HG03045 (cell line): ENCODE measurements around the gene GKN2.
"Not testable (repeated sequence)": the region's sequence is repeated elsewhere in the genome, so short reads cannot be mapped to it uniquely, and the experiment has no call there.

ENCODE experiments used
- ATAC-seq: cut with Tn5 transposase; IDR thresholded peaks from one replicate; pipeline ENCODE4 v1.9.1; 2021; ENCODE audit warnings: mild to moderate bottlenecking, moderate library complexity; ENCODE audit not compliant: unreplicated experiment

Gene GKN2

DNA sequence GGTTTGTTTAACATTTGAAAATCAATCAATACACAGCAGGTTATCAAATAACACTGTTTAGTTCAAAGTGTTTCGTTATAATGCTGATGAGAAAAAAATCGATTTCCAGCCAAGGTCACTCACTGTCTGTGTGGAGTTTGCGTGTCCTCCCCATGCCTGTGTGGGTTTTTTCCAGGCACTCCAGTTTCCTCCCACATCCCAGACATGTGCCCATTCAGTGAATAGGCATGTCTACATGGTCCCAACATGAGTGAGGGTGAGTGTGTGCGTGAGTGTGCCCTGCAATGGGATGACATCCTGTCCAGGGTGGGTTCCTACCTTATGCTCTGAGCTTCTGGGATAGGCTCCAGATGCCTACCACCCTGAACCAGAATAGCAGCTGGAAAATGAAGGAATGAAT, 8.7 kb upstream of the GKN2 start:
- ATAC-seq, result no peak

- ATAC-seq, result no peak
Observed at GRCh38 chr2:68959001-68959400, 6.3 kb upstream of the GKN2 start.

- ATAC-seq, result not testable (repeated sequence)
Observed at GRCh38 chr2:68955432-68955831, 2.7 kb upstream of the GKN2 start.

DNA sequence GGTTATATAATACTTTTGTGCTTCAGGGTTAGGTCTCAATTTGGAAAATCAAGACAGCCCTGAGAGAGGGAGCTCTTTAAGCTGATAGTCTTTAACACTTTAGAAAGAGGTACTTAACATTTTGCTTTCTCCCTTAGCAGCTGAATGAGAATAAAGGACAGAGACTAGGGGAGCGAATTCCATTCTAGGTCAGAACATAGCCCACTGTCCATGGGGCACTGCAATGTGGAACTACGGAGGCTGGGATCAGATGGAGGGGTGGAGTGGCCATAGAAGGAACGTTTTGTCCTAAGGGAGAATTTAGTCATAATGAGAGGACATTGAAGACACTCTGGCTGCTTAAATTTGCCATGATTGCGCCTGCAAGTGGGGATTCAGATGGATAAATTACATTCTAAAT, 794 bp downstream of the GKN2 start:
- ATAC-seq, result no peak

DNA sequence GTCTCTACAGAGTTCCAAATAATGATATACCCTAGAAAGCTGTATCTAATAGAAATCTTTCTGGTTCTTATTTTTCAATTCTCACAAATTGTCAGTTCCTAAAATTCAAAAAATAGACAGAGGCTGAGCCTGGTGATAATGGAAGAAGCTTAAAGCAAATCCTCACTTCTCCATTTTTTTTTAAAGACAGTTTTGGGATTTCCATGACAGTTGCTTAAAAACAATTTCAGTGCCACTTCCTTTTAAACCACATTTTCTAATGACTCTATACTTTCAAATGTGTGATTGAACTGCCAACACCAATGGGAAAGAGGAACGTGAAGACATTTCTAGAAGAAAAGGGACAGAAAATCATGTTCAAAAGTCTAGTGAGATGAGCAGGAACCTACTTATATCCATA, 4.0 kb downstream of the GKN2 start:
- no peak for ATAC-seq

DNA sequence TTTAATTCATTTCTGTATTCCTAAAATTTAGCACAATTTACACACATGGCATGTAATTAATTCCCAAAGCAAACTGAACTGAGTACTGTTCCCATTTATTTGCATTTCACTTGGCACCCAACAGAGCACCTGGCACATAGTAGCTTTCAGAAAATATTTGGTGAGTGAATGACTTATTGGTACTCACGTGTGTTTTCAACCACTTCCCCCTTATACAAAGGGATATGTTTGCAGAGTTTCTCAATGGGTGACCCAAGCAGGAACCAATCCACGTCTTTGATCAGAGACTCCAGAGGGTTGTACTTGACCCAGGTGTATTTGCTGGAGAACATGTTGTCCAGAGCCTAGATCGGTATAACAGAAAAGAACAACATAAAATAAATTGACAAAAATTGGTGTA, 6.6 kb downstream of the GKN2 start:
- no peak for ATAC-seq

DNA sequence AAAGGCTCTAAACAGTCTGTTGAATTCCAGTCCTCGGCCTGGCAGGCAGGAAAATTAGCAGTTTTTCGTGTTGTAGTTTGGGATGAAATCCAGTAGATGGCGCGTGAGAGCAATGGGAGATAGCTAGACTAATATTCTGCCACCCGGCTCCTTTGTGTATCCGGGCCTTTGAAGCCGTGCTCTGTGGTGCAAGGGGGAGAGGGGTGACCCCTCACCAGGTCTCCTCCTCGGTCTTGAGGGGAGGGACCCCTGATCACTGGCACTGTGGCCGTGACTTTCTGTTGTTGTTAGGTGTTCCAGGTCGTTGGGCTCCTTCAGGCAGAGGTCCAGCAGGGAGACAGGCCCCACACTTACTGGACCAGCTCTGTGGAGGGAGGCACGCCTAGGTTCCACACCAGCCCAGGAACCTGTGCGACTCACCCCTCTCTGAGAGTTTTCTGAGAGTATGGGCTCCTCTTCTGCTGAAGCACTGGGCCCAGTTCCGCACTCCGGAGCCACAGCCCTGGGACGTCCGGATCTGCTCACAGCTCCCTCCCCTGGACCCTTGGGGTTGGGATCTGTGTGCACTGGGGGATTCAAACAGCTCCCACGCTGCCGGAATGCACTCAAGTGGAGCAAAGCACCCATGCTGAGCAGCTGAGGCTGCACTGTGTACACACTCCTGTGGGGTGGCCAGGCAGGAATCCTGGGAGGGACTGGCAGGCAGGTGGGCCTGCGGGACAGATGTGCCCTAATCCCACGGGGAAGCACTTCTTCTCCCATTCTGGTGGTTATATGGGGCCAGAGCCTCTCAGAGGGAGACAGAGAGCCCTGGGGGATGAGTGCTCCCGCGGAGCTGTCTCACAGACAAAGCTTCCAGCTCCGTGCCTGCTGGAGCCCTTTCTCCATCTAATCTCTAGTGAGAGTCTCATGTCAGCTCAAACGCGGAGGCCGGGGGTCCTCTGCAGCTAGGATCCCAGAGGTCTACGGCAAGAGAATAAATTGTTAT, 8.8 kb downstream of the GKN2 start:
- ATAC-seq, result no peak

- ATAC-seq, result no peak
Observed at GRCh38 chr2:68942827-68943226, 9.9 kb downstream of the GKN2 start.

- no peak for ATAC-seq
Observed at GRCh38 chr2:68940369-68940768, 12.3 kb downstream of the GKN2 start.

- ATAC-seq, result no peak
Observed at GRCh38 chr2:68939962-68940361, 12.7 kb downstream of the GKN2 start.

DNA sequence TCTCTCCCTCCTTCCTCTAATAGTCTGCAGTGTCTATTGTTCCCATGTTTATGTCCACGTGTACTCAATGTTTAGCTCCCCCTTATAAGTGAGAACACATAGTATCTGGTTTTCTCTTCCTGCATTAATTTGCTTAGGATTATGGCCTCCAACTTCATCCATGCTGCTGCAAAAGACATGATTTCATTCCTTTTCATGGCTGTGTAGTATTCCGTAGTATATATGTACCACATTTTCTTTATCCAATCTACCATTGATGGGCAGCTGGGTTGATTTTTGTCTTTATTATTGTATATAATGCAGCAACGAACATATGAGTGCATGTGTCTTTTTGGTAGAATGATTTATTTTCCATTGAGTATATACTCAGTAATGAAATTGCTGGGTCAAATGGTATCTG, 13.8 kb downstream of the GKN2 start:
- no peak for ATAC-seq

GRCh38 chr2:68937346-68938055, 15.2 kb downstream of the GKN2 start:
- no peak for ATAC-seq

DNA sequence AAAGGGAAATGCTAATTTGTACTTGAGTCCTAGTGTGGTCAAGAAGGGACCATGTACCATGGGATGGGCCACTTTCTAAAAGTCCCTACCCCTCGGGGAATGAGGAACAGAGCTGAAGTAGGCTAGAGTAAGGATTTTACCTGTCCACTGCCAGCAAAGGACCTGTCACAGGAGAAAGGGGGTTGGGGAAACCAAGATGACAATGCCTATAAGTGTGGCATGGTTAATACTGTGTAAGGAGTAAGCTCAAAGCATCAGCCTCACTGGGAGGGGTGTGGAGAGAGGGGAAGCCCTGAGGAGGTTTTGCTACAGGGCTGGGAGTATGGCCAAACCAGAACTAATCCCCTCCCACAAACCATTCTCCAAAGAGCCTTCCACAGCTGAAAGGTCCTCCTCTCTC, 15.8 kb downstream of the GKN2 start:
- ATAC-seq, result no peak

GRCh38 chr2:68936427-68936826, 16.3 kb downstream of the GKN2 start:
- no peak for ATAC-seq

GRCh38 chr2:68935471-68935870, 17.2 kb downstream of the GKN2 start:
- ATAC-seq, result no peak

- no peak for ATAC-seq
Observed at GRCh38 chr2:68934021-68934420, 18.7 kb downstream of the GKN2 start.

DNA sequence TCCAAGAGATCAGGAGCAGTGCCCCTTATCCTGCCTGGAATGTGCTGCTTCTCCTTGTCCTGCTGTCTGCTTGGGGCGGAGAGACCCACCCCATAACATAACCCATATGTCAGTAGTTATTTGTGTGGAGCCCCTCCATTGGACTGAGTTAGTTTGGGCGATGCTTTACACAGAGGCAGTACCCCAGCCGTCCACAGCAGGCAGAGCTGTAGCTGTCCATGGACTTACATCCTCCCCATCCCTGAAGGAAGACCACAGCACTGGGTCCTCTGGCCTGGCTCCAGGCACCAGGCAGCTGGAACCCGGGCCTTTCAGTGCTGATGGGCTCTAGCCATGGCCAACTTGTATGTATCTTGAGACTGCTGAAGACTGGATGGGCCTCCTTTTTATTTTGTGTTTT, 20.3 kb downstream of the GKN2 start:
- no peak for ATAC-seq

DNA sequence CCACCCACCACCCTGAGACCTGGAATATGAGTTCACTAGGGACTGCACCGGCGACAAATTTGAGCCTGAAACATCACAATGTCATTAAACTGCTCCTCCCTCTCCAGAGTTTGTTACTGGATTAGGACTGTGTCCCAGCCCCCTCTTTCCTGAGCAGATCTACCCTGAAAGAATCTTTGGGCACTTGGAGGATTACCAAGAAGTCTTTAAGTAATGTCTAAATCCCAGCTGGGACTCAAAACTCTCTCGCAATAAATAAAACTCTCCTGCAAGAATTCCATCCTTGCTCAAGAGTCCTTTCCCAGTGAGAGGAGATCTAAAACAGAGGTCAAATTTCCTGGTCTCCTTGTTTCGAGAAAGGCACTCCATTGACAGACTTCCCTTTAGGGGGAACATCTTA, 20.9 kb downstream of the GKN2 start:
- ATAC-seq, result no peak

DNA sequence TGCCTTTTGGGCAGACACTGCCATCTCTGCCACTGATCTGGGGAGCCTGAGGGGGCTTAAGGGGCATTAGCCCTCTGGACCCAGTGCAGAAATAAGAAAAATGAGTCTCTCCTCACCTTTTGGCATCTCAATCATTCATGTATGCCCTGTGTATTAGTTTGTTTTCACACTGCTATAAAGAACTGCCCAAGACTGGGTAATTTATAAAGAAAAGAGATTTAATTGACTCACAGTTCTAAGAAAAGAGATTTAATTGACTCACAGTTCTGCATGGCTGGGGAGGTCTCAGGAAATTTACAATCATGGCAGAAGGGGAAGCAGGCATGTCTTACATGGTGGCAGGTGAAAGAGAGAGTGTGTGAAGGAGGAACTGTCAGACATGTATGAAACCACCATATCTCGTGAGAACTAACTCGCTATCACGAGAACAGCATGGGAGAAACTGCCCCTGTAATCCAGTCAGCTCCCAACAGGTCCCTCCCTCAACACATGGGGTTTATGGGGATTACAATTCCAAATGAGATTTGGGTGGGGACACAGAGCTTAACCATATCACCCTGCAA, 21.5 kb downstream of the GKN2 start:
- no peak for ATAC-seq

DNA sequence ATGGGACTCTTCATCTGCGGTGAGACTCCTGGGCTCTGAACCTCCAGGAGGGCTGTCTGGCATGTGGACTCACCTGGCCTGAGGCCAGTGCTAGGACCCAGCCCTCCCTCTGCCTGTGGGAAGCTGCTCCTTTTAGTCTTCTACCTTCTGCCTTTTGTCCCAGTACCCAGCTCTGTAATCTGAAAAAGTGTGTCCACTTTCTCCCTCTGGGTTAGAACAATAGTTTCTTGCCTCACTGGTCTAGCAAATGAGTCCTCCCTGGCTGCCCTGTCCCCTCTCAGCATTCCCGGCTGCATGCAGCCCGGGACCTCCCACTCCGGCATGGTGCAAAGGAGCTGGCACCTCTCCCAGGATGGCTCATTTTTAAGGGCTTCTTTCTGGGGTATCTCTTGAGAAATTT, 25.9 kb downstream of the GKN2 start:
- ATAC-seq, result no peak

DNA sequence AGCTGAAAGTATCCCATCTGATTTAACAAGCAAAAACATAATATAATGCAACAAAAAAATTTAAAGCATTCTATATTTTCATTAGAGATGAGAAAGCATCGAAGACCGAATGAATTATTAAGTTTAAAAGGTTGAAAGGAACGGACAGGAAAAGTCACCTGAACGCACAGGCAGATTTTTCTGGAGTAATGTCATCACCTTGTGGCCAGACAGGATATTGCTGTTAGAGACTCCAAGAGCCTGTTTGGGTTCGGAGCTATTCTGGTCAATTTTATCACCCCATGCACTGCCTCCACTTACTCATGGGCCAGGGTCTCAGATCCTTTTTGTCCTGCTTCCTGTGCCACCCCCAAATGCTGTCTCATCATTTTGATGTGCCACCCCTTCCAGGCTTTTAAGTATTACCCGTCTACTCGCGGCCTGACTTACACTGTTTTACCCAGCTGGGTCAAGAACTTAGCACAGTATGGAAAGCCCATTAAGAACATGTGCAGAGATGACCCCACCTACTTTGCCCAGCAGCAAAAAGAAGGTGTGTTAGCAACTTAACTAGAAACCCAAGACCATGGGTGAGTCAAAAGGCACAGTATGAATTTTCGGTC, 27.3 kb downstream of the GKN2 start:
- ATAC-seq, result no peak
